B cell (primary cell): Measurements from ENCODE around the gene EXOC3L2. TPM values are rescaled to one million over a fixed set of nuclear protein-coding genes. Genes with fewer than 3 reads are reported as not detected.

Experiments
- ATAC-seq: fragments of 200-7000 bp; cut with Tn5 transposase; one replicate; pipeline ENCODE4 v1.10.0; 2021; ENCODE audit warnings: low read depth, mild to moderate bottlenecking, moderate number of reproducible peaks, moderate library complexity
- CTCF ChIA-PET: fragments of 350-600 bp; sonication (Branson Sonifier 250); formaldehyde crosslinking; loops from one replicate; lab custom pipeline; 2021; ENCODE audit warnings: antibody characterized with exemption, inconsistent platforms; lab: Charles Lee
- POLR2A ChIA-PET: fragments of 350-600 bp; sonication (Branson Sonifier 250); formaldehyde crosslinking; loops from one replicate; lab custom pipeline; 2021; ENCODE audit warnings: antibody characterized with exemption; lab: Charles Lee
- DNase-seq: peaks from one replicate; pipeline ENCODE4 v3.0.0; 2013
- H2AFZ ChIP-seq: 2 replicates; pipeline ENCODE4 v1.6.1; 2012; ENCODE audit warnings: mild to moderate bottlenecking, low read depth, low read length; ENCODE audit not compliant: insufficient read depth, poor library complexity, severe bottlenecking
- H3K27ac ChIP-seq, 2 donors: 1 replicate in 1 of 2; 2 replicates in 1 of 2; pipeline ENCODE4 v1.5.1; 2012 to 2013; ENCODE audit warnings: low read length in 2 of 2, mild to moderate bottlenecking in 2 of 2, moderate library complexity in 1 of 2
- H3K27me3 ChIP-seq, 4 experiments: fragments of 200-600 bp in 1 of 4; sonication (generic) in 1 of 4; replicated peaks in 1 of 4; 1 replicate in 2 of 4; 2 replicates in 2 of 4; pipeline versions ENCODE4 v1.6.1 to v1.7.0; 2013 to 2016; ENCODE audit warnings: low read length in 3 of 4, mild to moderate bottlenecking in 2 of 4, mixed read lengths in 1 of 4, moderate library complexity in 1 of 4; ENCODE audit not compliant: insufficient read depth in 4 of 4, control insufficient read depth in 3 of 4; ENCODE audit errors: control extremely low read depth in 1 of 4
- H3K36me3 ChIP-seq, 2 experiments: replicated peaks in 1 of 2; 1 replicate in 1 of 2; 2 replicates in 1 of 2; pipeline versions ENCODE4 v1.6.1 to v1.7.1; 2013; ENCODE audit warnings: low read length in 1 of 2; ENCODE audit not compliant: insufficient read depth in 2 of 2, control insufficient read depth in 1 of 2; ENCODE audit errors: control extremely low read depth in 1 of 2, extremely low read depth in 1 of 2
- H3K4me1 ChIP-seq, 2 donors: fragments of 200-600 bp in 1 of 2; sonication (generic) in 1 of 2; 1 replicate in 1 of 2; 2 replicates in 1 of 2; pipeline versions ENCODE4 v1.5.1 to v1.6.1; 2013 to 2017; ENCODE audit warnings: low read length in 2 of 2; ENCODE audit not compliant: control insufficient read depth in 2 of 2, insufficient read depth in 2 of 2
- H3K4me2 ChIP-seq: replicated peaks from 2 replicates; pipeline ENCODE3; 2012; ENCODE audit warnings: mild to moderate bottlenecking, low read depth, low read length; ENCODE audit not compliant: poor library complexity, severe bottlenecking
- H3K4me3 ChIP-seq, 5 experiments: fragments of 200-600 bp in 1 of 5; sonication (generic) in 1 of 5; 1 replicate in 3 of 5; 2 replicates in 2 of 5; pipeline versions ENCODE4 v1.5.1 to v1.7.0; 2011 to 2016; ENCODE audit warnings: low read length in 4 of 5, mild to moderate bottlenecking in 4 of 5, low read depth in 2 of 5, control low read depth in 1 of 5, moderate library complexity in 1 of 5; ENCODE audit not compliant: insufficient read depth in 1 of 5; ENCODE audit errors: control extremely low read depth in 1 of 5, extremely low read depth in 1 of 5
- H3K79me2 ChIP-seq: fragments of 200-600 bp; sonication (generic); one replicate; pipeline ENCODE4 v1.6.0; 2016; ENCODE audit warnings: low read length; ENCODE audit not compliant: control insufficient read depth, insufficient read depth
- H3K9ac ChIP-seq: fragments of 200-600 bp; sonication (generic); 2 replicates; pipeline ENCODE4 v1.6.1; 2017; ENCODE audit warnings: mild to moderate bottlenecking, low read length, moderate library complexity
- H3K9me3 ChIP-seq, 3 donors: one replicate each; pipeline versions ENCODE4 v1.6.1 to v1.7.1; 2013; ENCODE audit warnings: low read length in 2 of 3; ENCODE audit not compliant: control insufficient read depth in 2 of 3, insufficient read depth in 1 of 3; ENCODE audit errors: control extremely low read depth in 1 of 3
- H4K20me1 ChIP-seq: 2 replicates; pipeline ENCODE4 v1.6.0; 2012; ENCODE audit warnings: mild to moderate bottlenecking, low read length; ENCODE audit not compliant: insufficient read depth, control insufficient read depth, poor library complexity, severe bottlenecking
- H3K27ac Mint-ChIP-seq: one replicate; pipeline ENCODE4 v1.8.0; 2021; ENCODE audit warnings: mixed read lengths
- H3K27me3 Mint-ChIP-seq: one replicate; pipeline ENCODE4 v1.8.0; 2021; ENCODE audit warnings: mixed read lengths
- H3K4me1 Mint-ChIP-seq: one replicate; pipeline ENCODE4 v1.8.0; 2021; ENCODE audit warnings: mixed read lengths
- H3K4me3 Mint-ChIP-seq: one replicate; pipeline ENCODE4 v1.8.0; 2021; ENCODE audit warnings: mixed read lengths
- H3K9me3 Mint-ChIP-seq: one replicate; pipeline ENCODE4 v1.8.0; 2022; ENCODE audit warnings: mixed read lengths; ENCODE audit not compliant: insufficient read depth
- EZH2 ChIP-seq: IDR thresholded peaks from 2 replicates; pipeline ENCODE4 v1.6.1; 2012; ENCODE audit warnings: borderline replicate concordance, low read depth, mild to moderate bottlenecking, moderate library complexity, low read length; ENCODE audit not compliant: insufficient read depth, poor library complexity, severe bottlenecking
- WGBS: methylation state at CpG from one replicate; pipeline ENCODE4 v1.1.5; 2013; ENCODE audit warnings: missing lambda C conversion rate; ENCODE audit not compliant: insufficient coverage; 5-methylcytosine and 5-hydroxymethylcytosine counted together
- intact Hi-C: fragments of 100-400 bp; cut with micrococcal nuclease; formaldehyde crosslinking; loops from one replicate; pipeline ENCODE4 v1.10.0; 2022
- polyA plus RNA-seq: library from polyadenylated mRNA; depleted of rRNA; stranded (reverse); fragments of >200 nt; gene quantifications from 2 replicates; pipeline ENCODE4 v1.2.3, GENCODE V29; 2012
- total RNA-seq, 2 donors: library from RNA; stranded (reverse); fragments of 120-200 nt in 1 of 2; gene quantifications; 1 replicate in 1 of 2; 2 replicates in 1 of 2; pipeline versions ENCODE4 v1.2.3 to v1.2.4, GENCODE V29; 2013 to 2022
- TF ChIP-seq, protein P1 (sequence below): fragments of 200-600 bp; IDR thresholded peaks from one replicate; pipeline ENCODE4 v1.8.0; 2022; ENCODE audit warnings: antibody characterized with exemption, mild to moderate bottlenecking

EXOC3L2 gene
- total and polyA plus RNA-seq, 2 donors (not counting 1 experiment from before 2014, with no cell fraction given), result not detected

DNA sequence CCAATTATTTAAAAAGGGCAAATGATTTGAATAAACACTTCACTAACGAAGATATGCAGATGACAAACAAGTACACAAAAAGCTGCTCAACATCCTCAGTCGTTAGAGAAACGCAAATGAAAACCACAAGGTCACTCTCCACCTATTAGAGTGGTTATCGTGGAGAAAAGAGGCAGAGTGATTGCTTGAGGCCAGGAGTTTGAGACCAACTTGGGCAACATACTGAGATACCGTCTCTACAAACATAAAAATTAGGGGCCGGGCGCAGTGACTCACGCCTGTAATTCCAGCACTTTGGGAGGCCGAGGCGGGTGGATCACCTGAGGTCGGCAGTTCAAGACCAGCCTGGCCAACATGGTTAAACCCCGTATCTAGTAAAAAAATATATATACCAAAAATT, 39.4 kb downstream of the EXOC3L2 start:
- H3K27me3 ChIP-seq, result peaks cover 0 to 2% (median 0%) of the 10 kb centered on the region in 4 experiments
- Mint-ChIP-seq H3K27ac (no peak overlapping the region), H3K27me3 (peaks cover 6% of the 10 kb centered on the region), H3K4me3 (no peak overlapping the region), H3K4me1 (no peaks in the 10 kb centered on the region), H3K9me3 (no peaks in the 10 kb centered on the region)
- no peak for ATAC-seq
- WGBS, result 96% methylated on average over 4 of the region's 12 CpGs
- H3K9ac ChIP-seq, result no peak overlapping the region
- H3K9me3 ChIP-seq, result peaks cover 0 to 21% (median 0%) of the 10 kb centered on the region in 3 donors
- no peaks in the 10 kb centered on the region for H3K36me3 ChIP-seq
- H3K4me2 ChIP-seq, result no peak overlapping the region
- H3K4me1 ChIP-seq, result no peaks in the 10 kb centered on the region
- TF ChIP-seq, protein P1, sequence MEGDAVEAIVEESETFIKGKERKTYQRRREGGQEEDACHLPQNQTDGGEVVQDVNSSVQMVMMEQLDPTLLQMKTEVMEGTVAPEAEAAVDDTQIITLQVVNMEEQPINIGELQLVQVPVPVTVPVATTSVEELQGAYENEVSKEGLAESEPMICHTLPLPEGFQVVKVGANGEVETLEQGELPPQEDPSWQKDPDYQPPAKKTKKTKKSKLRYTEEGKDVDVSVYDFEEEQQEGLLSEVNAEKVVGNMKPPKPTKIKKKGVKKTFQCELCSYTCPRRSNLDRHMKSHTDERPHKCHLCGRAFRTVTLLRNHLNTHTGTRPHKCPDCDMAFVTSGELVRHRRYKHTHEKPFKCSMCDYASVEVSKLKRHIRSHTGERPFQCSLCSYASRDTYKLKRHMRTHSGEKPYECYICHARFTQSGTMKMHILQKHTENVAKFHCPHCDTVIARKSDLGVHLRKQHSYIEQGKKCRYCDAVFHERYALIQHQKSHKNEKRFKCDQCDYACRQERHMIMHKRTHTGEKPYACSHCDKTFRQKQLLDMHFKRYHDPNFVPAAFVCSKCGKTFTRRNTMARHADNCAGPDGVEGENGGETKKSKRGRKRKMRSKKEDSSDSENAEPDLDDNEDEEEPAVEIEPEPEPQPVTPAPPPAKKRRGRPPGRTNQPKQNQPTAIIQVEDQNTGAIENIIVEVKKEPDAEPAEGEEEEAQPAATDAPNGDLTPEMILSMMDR, result no peak
- no peak for TF ChIP-seq EZH2
- DNase-seq, result no peak
- no peaks in the 10 kb centered on the region for H4K20me1 ChIP-seq
- H3K4me3 ChIP-seq, result no peak overlapping the region
- no peak overlapping the region for H3K27ac ChIP-seq
- POLR2A ChIA-PET, result no interaction called here
- CTCF ChIA-PET, result no interaction called here
- no peak overlapping the region for H2AFZ ChIP-seq
- intact Hi-C loops, result loop anchor here (10.0 kb wide), 1 partner anchor 381 kb away; no protein-coding TSS in a partner anchor
- H3K79me2 ChIP-seq, result no peaks in the 10 kb centered on the region

DNA sequence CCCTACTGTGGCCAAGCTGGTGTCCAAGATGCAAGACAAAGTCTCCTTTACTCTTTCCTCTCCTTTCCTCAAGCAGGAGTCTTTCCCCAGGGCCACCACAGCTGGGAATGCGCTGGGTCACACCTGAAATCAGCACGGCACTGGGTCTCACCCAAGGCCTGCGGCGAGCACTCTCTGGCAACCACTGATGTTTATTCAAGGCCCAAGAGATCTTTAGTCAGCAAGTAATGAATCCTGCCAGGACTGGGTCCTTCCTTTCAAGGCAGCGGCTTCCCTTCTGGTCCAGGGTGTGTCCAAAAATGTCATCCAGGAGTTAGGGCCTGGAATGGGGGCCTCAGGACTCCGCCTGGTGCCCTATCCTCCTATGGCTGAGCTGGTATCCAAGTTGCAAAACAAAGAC, 42.6 kb downstream of the EXOC3L2 start:
- H3K9me3 Mint-ChIP-seq, result no peaks in the 10 kb centered on the region
- Histone ChIP-seq H3K4me2 (no peak overlapping the region), H3K79me2 (no peaks in the 10 kb centered on the region), H2AFZ (no peak overlapping the region), H3K9ac (no peak overlapping the region), H3K27ac (no peak overlapping the region), H3K4me1 (no peaks in the 10 kb centered on the region), H3K27me3 (no peaks in the 10 kb centered on the region), H4K20me1 (no peaks in the 10 kb centered on the region), H3K36me3 (no peaks in the 10 kb centered on the region), H3K4me3 (no peak overlapping the region), H3K9me3 (peaks cover 0 to 21% (median 0%) of the 10 kb centered on the region in 3 donors)
- H3K4me3 Mint-ChIP-seq, result no peak overlapping the region
- DNase-seq, result no peak
- no peaks in the 10 kb centered on the region for H3K4me1 Mint-ChIP-seq
- ChIA-PET POLR2A (no interaction called here), CTCF (no interaction called here)
- ATAC-seq, result no peak
- WGBS, result 94% methylated on average over 6 of the region's 6 CpGs
- H3K27me3 Mint-ChIP-seq, result peaks cover 6% of the 10 kb centered on the region
- TF ChIP-seq, protein P1, result no peak
- no peak overlapping the region for H3K27ac Mint-ChIP-seq
- intact Hi-C loops, result loop anchor here (10.0 kb wide), 1 partner anchor 378 kb away; no protein-coding TSS in a partner anchor
